ENCODE measurements around the gene RPS16.

- TF ChIP-seq CTCF (IDR thresholded peaks at IDR 0.05; ENCODE audit: poor library complexity) (no peak), EZH2 (IDR thresholded peaks at IDR 0.05; ENCODE audit: borderline replicate concordance) (no peak)
Measured at GRCh38 chr19:39401549-39402345, 34.0 kb downstream of the RPS16 start.

All from hepatocyte (in vitro differentiated cells).